Right kidney (tissue), 9 donors: ENCODE data around the gene ADRA2B.
"Not testable (repeated sequence)": the region's sequence is repeated elsewhere in the genome, so short reads cannot be mapped to it uniquely, and the experiment has no call there.

ENCODE experiments used
- DNase-seq: peaks from one replicate; pipeline ENCODE4 v3.0.0-alpha.2; 2016
- long read RNA-seq, 8 donors: transcript quantifications; one replicate each; lab custom pipeline, GENCODE V29; 2026

The ADRA2B gene
- long read RNA-seq, donor 1, partial matches to known transcripts = 0 of 4 reads
- long read RNA-seq, donor 1, other reads (novel, unspliced or antisense) = 0 of 4 reads
- long read RNA-seq, donor 2, partial matches to known transcripts = 0 of 4 reads
- long read RNA-seq, donor 2, other reads (novel, unspliced or antisense) = 0 of 4 reads
- long read RNA-seq, donor 3 = 0 reads
- long read RNA-seq, donor 4, partial matches to known transcripts = 0 of 2 reads
- long read RNA-seq, donor 4, other reads (novel, unspliced or antisense) = 0 of 2 reads
- long read RNA-seq, donor 5 = 0 reads
- long read RNA-seq, donor 6, transcript ADRA2B-201 (1 exons, 3,371 nt) = major isoform, 6 of 6 reads
- long read RNA-seq, donor 6, partial matches to known transcripts = 0 of 6 reads
- long read RNA-seq, donor 6, other reads (novel, unspliced or antisense) = 0 of 6 reads
- long read RNA-seq, donor 7, transcript ADRA2B-201 (1 exons, 3,371 nt) = major isoform, 14 of 14 reads
- long read RNA-seq, donor 7, partial matches to known transcripts = 0 of 14 reads
- long read RNA-seq, donor 7, other reads (novel, unspliced or antisense) = 0 of 14 reads
- long read RNA-seq, donor 8, partial matches to known transcripts = 0 of 3 reads
- long read RNA-seq, donor 8, other reads (novel, unspliced or antisense) = 0 of 3 reads

GRCh38 chr2:96116424-96116878 lies at the start of gene ADRA2B:
ADRA2B (minus strand) TSS chr2:96116571; CDS start chr2:96116149, 422 bp downstream.
- DNase-seq = peak; percentile 81

DNA sequence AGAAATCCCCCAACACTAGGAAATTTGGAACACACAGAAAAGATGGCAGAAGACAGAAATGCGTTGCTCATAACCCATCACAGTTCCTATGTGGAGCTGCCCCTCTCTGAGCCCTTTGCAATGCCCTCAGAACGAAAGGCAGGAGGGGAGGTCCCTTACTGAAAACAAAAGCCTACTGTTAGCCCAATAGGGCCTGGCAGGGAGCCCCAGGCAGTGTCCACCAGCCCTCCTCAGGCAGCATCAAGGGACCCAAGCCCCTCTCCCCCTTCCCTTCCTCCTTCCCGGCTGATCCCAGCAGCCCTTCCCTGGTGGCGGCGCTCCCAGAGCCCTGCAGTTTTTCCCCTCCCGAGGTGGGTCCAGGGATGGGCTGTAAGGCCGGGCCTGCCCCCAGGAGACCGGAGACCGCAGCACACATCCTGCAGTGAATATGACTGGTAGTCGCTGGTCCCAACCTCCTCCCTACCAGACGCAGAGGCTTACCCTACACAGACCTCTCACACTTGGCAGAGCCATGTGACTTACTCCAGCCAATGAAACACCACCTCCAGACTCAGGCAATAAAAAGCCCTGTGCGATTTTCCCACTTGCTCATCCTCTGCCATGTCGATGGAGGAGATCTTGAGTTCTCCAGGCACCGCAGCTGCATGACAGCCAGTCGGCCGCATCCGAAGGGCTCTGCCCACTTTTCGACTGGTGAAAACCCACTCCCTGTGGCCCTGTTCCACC lies 48.3 kb upstream of the ADRA2B start:
- no peak for DNase-seq

- DNase-seq = no peak
These were observed 47.5 kb upstream of the ADRA2B start for GRCh38 chr2:96163768-96164429.

GRCh38 chr2:96163415-96163767 lies 47.0 kb upstream of the ADRA2B start:
- no peak for DNase-seq

DNA sequence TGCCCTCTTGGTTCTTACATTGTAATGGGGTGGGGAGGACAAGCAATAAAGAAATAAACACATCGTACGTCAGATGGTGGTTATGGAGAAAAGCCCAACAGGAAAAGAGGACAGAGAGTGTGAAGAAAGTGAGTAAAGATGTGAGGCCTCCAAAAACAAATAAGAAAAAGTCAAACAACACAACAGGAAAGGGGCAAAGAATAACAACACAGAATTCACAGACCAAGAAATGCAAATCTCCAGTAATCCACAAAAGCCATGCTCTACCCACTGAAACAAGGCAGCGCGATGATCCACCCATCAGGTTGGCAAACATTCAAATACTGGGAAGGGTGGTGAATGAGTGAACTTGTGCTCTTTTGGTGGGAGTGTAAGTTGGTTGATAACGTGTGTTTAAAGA lies 45.5 kb upstream of the ADRA2B start:
- DNase-seq = no peak

DNA sequence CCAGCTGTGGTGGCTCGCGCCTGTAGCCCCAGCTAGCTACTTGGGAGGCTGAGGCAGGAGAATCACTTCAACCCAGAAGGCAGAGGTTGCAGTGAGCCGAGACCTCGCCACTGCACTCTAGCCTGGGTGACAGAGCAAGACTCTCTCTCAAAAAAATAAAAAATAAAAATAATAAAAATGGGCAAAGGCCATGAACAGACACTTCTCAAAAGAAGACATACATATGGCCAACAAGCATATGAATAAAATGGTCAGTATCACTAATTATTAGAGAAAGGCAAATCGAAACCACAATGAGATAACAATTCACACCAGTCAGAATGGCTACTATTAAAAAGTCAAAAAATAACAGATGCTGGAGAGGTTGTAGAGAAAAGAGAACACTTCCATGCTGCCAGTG lies 44.0 kb upstream of the ADRA2B start:
- DNase-seq = not testable (repeated sequence)

- DNase-seq = no peak
These were observed 42.9 kb upstream of the ADRA2B start for GRCh38 chr2:96159084-96159830.

DNA sequence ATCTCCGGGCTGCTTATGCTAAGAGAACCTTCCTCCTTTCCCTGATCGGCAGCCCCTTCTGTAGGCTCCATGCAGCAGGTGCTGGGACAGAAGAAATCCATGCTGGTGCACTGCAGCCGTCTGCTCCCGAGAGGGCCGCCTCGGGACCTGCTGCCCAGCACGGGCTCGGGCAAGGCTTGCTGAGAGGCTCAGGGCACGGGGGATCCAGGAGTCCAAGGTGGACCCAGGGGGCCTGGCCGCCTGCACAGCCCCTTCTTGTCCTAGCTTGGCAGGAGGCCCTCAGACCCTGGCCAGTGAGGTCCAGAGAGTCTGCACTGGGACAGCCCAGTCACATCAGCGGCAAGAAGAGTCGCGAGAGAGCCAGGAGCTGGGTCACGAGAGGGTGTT lies 42.2 kb upstream of the ADRA2B start:
- no peak for DNase-seq

- no peak for DNase-seq
These were observed 41.5 kb upstream of the ADRA2B start for GRCh38 chr2:96157649-96158553.

- DNase-seq = no peak
These were observed 40.7 kb upstream of the ADRA2B start for GRCh38 chr2:96156926-96157648.

DNA sequence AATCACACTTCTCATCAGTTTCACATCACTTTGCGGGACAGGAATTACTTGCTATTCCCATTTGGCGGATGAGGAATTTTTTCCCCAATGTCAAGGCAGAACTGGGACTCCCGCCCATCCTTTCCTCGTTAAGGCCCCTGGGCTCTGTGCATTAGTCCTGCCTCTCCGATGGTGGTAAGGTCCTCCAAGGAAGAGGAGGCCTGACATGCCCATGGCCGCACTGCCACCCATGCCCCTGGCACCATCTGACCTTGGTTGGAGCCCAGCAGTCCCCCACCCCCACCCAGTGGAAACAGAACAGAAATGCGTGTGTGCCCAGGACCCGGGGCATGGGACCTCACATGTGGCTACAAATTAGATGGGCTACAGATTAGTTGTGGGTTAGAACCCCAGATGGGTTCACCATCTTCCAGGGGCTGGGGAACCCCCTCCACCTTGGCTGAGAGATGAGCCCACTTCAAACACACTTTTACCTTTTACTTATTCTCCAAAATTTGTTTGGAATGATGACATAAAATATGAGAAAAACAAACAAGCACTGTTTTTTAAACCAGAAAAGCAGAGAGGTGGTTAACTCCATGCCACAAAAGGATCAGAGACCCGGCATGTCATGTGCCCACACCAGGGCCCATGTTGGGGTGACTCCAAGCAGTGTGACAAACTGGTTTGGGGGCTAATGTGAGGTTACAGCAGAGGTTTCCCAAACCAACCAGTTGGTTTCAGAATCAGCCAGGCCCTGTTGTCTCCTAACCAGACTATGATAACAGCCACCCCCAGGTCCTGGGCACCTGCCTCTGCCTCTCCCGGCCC lies 39.8 kb upstream of the ADRA2B start:
- DNase-seq = no peak

- DNase-seq = no peak
These were observed 38.4 kb upstream of the ADRA2B start for GRCh38 chr2:96154506-96155380.

- DNase-seq = no peak
These were observed 37.6 kb upstream of the ADRA2B start for GRCh38 chr2:96153991-96154431.

GRCh38 chr2:96153291-96153713 lies 36.9 kb upstream of the ADRA2B start:
- DNase-seq = no peak

DNA sequence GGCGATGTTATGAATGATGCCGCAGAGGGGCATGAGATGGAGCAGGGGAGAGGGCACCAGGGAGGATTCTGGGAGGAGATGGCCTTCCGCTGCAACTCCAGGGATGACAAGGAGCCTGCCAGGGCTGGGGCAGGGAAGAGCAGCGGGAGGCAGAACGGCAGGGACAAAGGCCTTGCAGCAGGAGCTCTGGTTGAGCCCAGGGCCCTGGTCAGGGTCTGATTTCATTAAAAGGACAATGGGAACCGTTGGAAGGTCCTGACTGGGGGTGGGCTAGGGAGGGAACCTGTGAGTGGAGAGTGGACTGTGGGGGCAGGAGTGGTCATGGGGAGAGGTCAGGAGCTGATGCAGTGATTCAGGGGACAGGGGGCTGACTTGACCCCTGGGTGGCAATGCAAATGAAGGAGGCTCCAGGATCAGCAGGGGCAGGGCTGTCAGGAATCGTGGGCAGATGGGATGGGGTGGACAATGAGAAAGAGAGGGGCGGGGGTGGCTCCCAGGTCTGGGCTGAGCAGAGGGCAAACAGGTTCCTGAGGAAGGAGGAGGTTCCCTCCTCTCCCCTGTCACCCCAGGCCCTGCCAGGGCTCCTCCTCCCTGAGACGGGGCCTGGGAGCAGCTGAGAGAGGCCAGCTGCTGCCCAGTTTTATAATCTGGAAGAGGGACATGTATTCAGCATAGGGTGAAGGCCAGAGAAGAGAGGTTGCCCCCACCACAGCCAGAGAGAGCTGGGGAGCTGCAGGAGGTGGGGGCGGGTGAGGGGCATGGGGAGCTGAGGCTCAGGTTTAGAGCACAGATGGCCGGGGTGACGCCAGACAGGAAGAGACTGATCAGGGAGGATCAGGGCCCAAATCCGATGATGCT lies 36.2 kb upstream of the ADRA2B start:
- no peak for DNase-seq

DNA sequence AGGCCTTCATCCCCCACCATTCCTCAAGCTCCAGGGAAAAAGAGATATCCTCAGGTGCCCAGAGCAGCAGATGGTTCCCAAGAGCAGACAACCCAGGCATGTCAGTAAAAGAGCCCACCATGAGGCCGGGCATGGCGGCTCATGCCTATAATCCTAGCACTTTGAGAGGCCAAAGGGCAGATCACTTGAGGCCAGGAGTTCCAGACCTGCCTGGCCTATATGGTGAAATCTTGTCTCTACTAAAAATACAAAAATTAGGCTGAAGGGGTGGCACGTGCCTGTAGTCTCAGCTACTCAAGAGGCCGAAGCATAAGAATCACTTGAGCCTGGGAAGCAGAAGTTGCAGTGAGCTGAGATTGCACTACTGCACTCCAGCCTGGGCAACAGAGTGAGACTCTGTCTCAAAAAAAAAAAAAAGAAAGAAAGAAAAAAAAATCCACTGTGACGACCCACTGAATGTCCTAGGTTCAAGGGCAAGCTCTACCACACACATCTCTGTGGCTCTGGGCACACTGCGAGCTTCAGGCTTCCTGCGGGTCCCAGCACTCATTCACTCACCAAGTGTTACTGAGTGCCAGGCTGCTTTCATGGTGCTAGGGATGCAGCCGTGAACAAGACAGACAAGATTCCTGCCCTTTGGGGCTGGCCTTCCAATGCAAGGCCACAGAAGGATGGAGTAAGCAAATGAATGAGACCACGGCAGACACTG lies 35.4 kb upstream of the ADRA2B start:
- DNase-seq = no peak
